GM12878 (cell line): Measurements from ENCODE around the gene STXBP2. TPM values are rescaled to one million over a fixed set of nuclear protein-coding genes. Genes with fewer than 3 reads are reported as not detected.

Experiments
- ATAC-seq: fragments of 200-7000 bp; cut with Tn5 transposase; 3 replicates; pipeline ENCODE4 v1.9.1; 2020; ENCODE audit warnings: mild to moderate bottlenecking, moderate library complexity
- BruUV-seq: library from RNA; stranded (reverse); fragments of 400-500 nt; replicated peaks from 2 replicates; lab custom pipeline; 2021; lab: Mats Ljungman, UMichigan
- CTCF ChIA-PET: fragments of 300-600 bp; sonication (Branson Sonifier 250); formaldehyde crosslinking; extraction: SDS; loops from one replicate; lab custom pipeline; 2021; ENCODE audit warnings: inconsistent platforms; lab: Yijun Ruan, JAX
- POLR2A ChIA-PET: fragments of 350-600 bp; formaldehyde crosslinking; extraction: SDS; loops from one replicate; lab custom pipeline; 2021; ENCODE audit warnings: inconsistent platforms; lab: Charles Lee
- RAD21 ChIA-PET: fragments of 300-600 bp; sonication (Branson Sonifier 250); formaldehyde crosslinking; loops from one replicate; lab custom pipeline; 2023; ENCODE audit warnings: antibody characterized with exemption; ENCODE audit not compliant: unreplicated experiment; lab: Charles Lee
- SMC1A ChIA-PET: fragments of 300-600 bp; sonication (Branson Sonifier 250); formaldehyde crosslinking; loops from one replicate; lab custom pipeline; 2023; ENCODE audit not compliant: unreplicated experiment, uncharacterized antibody; lab: Charles Lee
- DNase-seq: peaks from one replicate; pipeline ENCODE4 v3.0.0-alpha.2; 2011; ENCODE audit warnings: low read depth, low spot score
- FAIRE-seq: peaks from 3 replicates; lab custom pipeline; 2011; peaks lifted over from hg19 to GRCh38; lab: Jason Lieb, UNC
- H2AFZ ChIP-seq: 2 replicates; pipeline ENCODE4 v1.6.0; 2011; ENCODE audit warnings: low read depth, low read length, control low read depth; ENCODE audit not compliant: control insufficient read depth
- H3K27ac ChIP-seq: 2 replicates; pipeline ENCODE4 v1.5.1; 2011; ENCODE audit warnings: control low read depth; ENCODE audit not compliant: control insufficient read depth, insufficient read depth
- H3K27me3 ChIP-seq, 2 experiments: replicated peaks in 1 of 2; 2 replicates each; pipeline versions ENCODE4 v1.6.0 to v1.6.1; 2011; ENCODE audit warnings: low read length in 1 of 2; ENCODE audit not compliant: control insufficient read depth in 2 of 2, insufficient read depth in 2 of 2
- H3K36me3 ChIP-seq, 2 experiments: 2 replicates each; pipeline ENCODE4 v1.5.1; 2011; ENCODE audit warnings: low read length in 1 of 2; ENCODE audit not compliant: control insufficient read depth in 2 of 2, insufficient read depth in 2 of 2
- H3K4me1 ChIP-seq: 2 replicates; pipeline ENCODE4 v1.6.1; 2011; ENCODE audit warnings: mild to moderate bottlenecking, low read length, moderate library complexity, mixed read lengths; ENCODE audit not compliant: control insufficient read depth, insufficient read depth
- H3K4me2 ChIP-seq: 2 replicates; pipeline ENCODE4 v1.6.0; 2011; ENCODE audit warnings: control low read depth; ENCODE audit not compliant: control insufficient read depth, insufficient read depth
- H3K4me3 ChIP-seq: fragments of 200-600 bp; sonication (generic); 2 replicates; pipeline ENCODE4 v1.5.1; 2016
- H3K79me2 ChIP-seq: 2 replicates; pipeline ENCODE4 v1.6.0; 2011; ENCODE audit warnings: low read length; ENCODE audit not compliant: control insufficient read depth, insufficient read depth
- H3K9ac ChIP-seq: 2 replicates; pipeline ENCODE4 v1.8.0; 2011; ENCODE audit warnings: low read length, control low read depth, mixed read lengths; ENCODE audit not compliant: control insufficient read depth, insufficient read depth
- H3K9me3 ChIP-seq: replicated peaks from 3 replicates; pipeline ENCODE4 v1.5.1; 2011; ENCODE audit warnings: mild to moderate bottlenecking, low read length; ENCODE audit not compliant: control insufficient read depth, insufficient read depth
- H4K20me1 ChIP-seq: 2 replicates; pipeline ENCODE4 v1.6.0; 2011; ENCODE audit not compliant: control insufficient read depth, insufficient read depth
- CREM ChIP-seq: IDR thresholded peaks from 2 replicates; pipeline ENCODE4 v1.6.1; 2014; ENCODE audit warnings: antibody characterized with exemption, low read depth
- CTCF ChIP-seq, 3 experiments: IDR thresholded peaks in 2 of 3; conservative IDR thresholded peaks in 1 of 3; 2 replicates each; pipeline ENCODE4 v1.5.1; 2011; ENCODE audit warnings: low read depth in 3 of 3, low read length in 3 of 3, mild to moderate bottlenecking in 3 of 3, control low read depth in 2 of 3, moderate library complexity in 2 of 3, inconsistent platforms in 1 of 3, mixed read lengths in 1 of 3; ENCODE audit not compliant: control insufficient read depth in 2 of 3, insufficient read depth in 1 of 3; ENCODE audit errors: extremely low read depth in 1 of 3
- IRF4 ChIP-seq: IDR thresholded peaks from 2 replicates; pipeline ENCODE4 v1.6.1; 2011; ENCODE audit warnings: low read depth, low read length
- JUNB ChIP-seq: IDR thresholded peaks from 2 replicates; pipeline ENCODE4 v1.6.1; 2016; ENCODE audit warnings: antibody characterized with exemption, mild to moderate bottlenecking
- NFYA ChIP-seq: IDR thresholded peaks from 2 replicates; pipeline ENCODE4 v1.6.1; 2011; ENCODE audit warnings: low read depth, mild to moderate bottlenecking, low read length, improper control_type of control experiment, borderline replicate concordance
- SRF ChIP-seq, 2 experiments: IDR thresholded peaks; 2 replicates each; pipeline ENCODE4 v1.6.1; 2011; ENCODE audit warnings: low read depth in 2 of 2, low read length in 2 of 2, mild to moderate bottlenecking in 1 of 2, moderate library complexity in 1 of 2
- WGBS: methylation state at CpG from one replicate; pipeline ENCODE4 v1.1.6; 2016; ENCODE audit warnings: low lambda C conversion rate; ENCODE audit not compliant: insufficient replicate concordance, insufficient coverage; ENCODE audit errors: missing lambda C conversion rate; 5-methylcytosine and 5-hydroxymethylcytosine counted together
- in situ Hi-C: fragments of 300-500 bp; cut with MboI; formaldehyde crosslinking; loops from 9 replicates; pipeline ENCODE4 v1.14.3; 2018; ENCODE audit warnings: mixed read lengths
- intact Hi-C: fragments of 100-400 bp; cut with micrococcal nuclease; formaldehyde crosslinking; loops from one replicate; pipeline ENCODE4 v1.14.2; 2022; ENCODE audit not compliant: unreplicated experiment
- polyA plus RNA-seq, 11 experiments: library from polyadenylated mRNA; depleted of rRNA in 4 of 11; unstranded in 6 of 11; stranded (reverse) in 5 of 11; fragments of >200 nt; fragmentation: Nextera tagmentation in 4 of 11; fragmentation: Illumina TruSeq in 1 of 11; extraction: Ambion mirVana in 4 of 11; extraction: Trizol in 1 of 11; gene quantifications; 1 replicate in 1 of 11; 2 replicates in 10 of 11; pipeline versions ENCODE4 v1.2.1 to v1.2.3, GENCODE V29; 2011 to 2016; ENCODE audit warnings: inconsistent platforms in 2 of 11, missing spikeins in 2 of 11, low read depth in 1 of 11
- total RNA-seq, 4 experiments: library from RNA; depleted of rRNA in 3 of 4; stranded (reverse); fragments of >200 nt in 3 of 4; fragmentation: Illumina TruSeq in 1 of 4; extraction: Trizol in 1 of 4; gene quantifications; 2 replicates each; pipeline versions ENCODE4 v1.2.1 to v1.2.3, GENCODE V29; 2013 to 2021

Gene STXBP2
- total and polyA plus RNA-seq, 10 of the 15 experiments (the other 5 are each of a cell fraction or from before 2014, with no cell fraction given), result 2.6 to 111 (median 61.4) TPM

- H3K79me2 ChIP-seq, result no peaks in the 10 kb centered on the region
- no peaks in the 10 kb centered on the region for H3K4me1 ChIP-seq
- no peak for DNase-seq
- BruUV-seq, result no TSS peak
- ATAC-seq, result no peak
- no peaks in the 10 kb centered on the region for H3K36me3 ChIP-seq
- POLR2A ChIA-PET, result interaction anchor here (0.6 kb wide), 1 partner anchor 20 kb away, joined by 3 read pairs; no protein-coding TSS in a partner anchor
- TF ChIP-seq JUNB, result no peak
- no peak for TF ChIP-seq NFYA
- no peak for TF ChIP-seq CTCF (IDR thresholded peaks at IDR 0.05 in 2 of 3, conservative IDR thresholded peaks at IDR 0.05 in 1 of 3; ENCODE audit: control insufficient read depth in 2 of 3, extremely low read depth in 1 of 3, insufficient read depth in 1 of 3, low read depth in 3 of 3, low read length in 3 of 3)
- TF ChIP-seq CREM, result no peak
- TF ChIP-seq IRF4, result no peak
- TF ChIP-seq SRF (IDR thresholded peaks at IDR 0.05; ENCODE audit: low read depth in 2 of 2, low read length in 2 of 2), result no peak
- TF ChIP-seq, all 136 proteins: peak for 0
- Histone ChIP-seq H3K4me2 (no peak overlapping the region), H4K20me1 (no peaks in the 10 kb centered on the region), H3K9ac (no peak overlapping the region), H3K9me3 (no peaks in the 10 kb centered on the region), H3K27me3 (no peaks in the 10 kb centered on the region), H3K27ac (no peak overlapping the region), H3K4me3 (no peak overlapping the region), H2AFZ (no peak overlapping the region)
- intact Hi-C loops (no loop called here), in situ Hi-C loops (no loop called here)
- ChIA-PET CTCF (no interaction called here), SMC1A (interaction anchor here (1.3 kb wide), 1 partner anchor 13 kb away, joined by 3 read pairs; no protein-coding TSS in a partner anchor), RAD21 (no interaction called here)
- 18% methylated on average over 13 of the region's 15 CpGs for WGBS
- no peak for FAIRE-seq
Observed at GRCh38 chr19:7602240-7602934, 34.5 kb upstream of the STXBP2 start.
